Fibroblast of skin of left biceps (primary cell): ENCODE results near the gene SGPL1.
"Not testable (repeated sequence)": the region's sequence is repeated elsewhere in the genome, so short reads cannot be mapped to it uniquely, and the experiment has no call there.

Experiments used
- DNase-seq, 2 experiments: peaks; one replicate each; pipeline ENCODE4 v3.0.0-alpha.2; 2013; ENCODE audit warnings: low read depth in 2 of 2

Gene SGPL1

GRCh38 chr10:70906031-70906783 is 90.5 kb downstream of the SGPL1 start:
- DNase-seq = no peak

- DNase-seq = no peak
These were observed 91.3 kb downstream of the SGPL1 start for GRCh38 chr10:70906953-70907636.

GRCh38 chr10:70907637-70908405 is 92.1 kb downstream of the SGPL1 start:
- DNase-seq = no peak

- no peak for DNase-seq
These were observed 92.9 kb downstream of the SGPL1 start for GRCh38 chr10:70908406-70909296.

GRCh38 chr10:70909326-70909935 is 93.7 kb downstream of the SGPL1 start:
- DNase-seq = no peak

- no peak for DNase-seq
These were observed 95.0 kb downstream of the SGPL1 start for GRCh38 chr10:70910486-70911341.

- no peak for DNase-seq
These were observed 95.6 kb downstream of the SGPL1 start for GRCh38 chr10:70911386-70911785.

- DNase-seq = no peak
These were observed 96.8 kb downstream of the SGPL1 start for GRCh38 chr10:70912556-70912955.

- no peak for DNase-seq
These were observed 97.6 kb downstream of the SGPL1 start for GRCh38 chr10:70913191-70913892.

GRCh38 chr10:70913893-70914240 is 98.1 kb downstream of the SGPL1 start:
- no peak for DNase-seq

GRCh38 chr10:70914316-70914864 is 98.6 kb downstream of the SGPL1 start:
- no peak for DNase-seq

- no peak for DNase-seq
These were observed 99.5 kb downstream of the SGPL1 start for GRCh38 chr10:70915206-70915605.

- no peak for DNase-seq
These were observed 100.1 kb downstream of the SGPL1 start for GRCh38 chr10:70915806-70916205.

- no peak for DNase-seq
These were observed 100.5 kb downstream of the SGPL1 start for GRCh38 chr10:70916241-70916640.

- DNase-seq = no peak
These were observed 101.5 kb downstream of the SGPL1 start for GRCh38 chr10:70917226-70917625.

GRCh38 chr10:70917635-70918034 is 101.9 kb downstream of the SGPL1 start:
- no peak for DNase-seq

GRCh38 chr10:70918851-70919530 is 103.2 kb downstream of the SGPL1 start:
- DNase-seq = no peak

GRCh38 chr10:70919906-70920305 is 104.2 kb downstream of the SGPL1 start:
- DNase-seq = not testable (repeated sequence)

GRCh38 chr10:70920519-70920918 is 104.8 kb downstream of the SGPL1 start:
- no peak for DNase-seq
